NCI-H1694 (cell line): ENCODE data around the gene NCAM2.

Source experiments
- DNase-seq: peaks from one replicate; lab custom pipeline; 2025; lab: John Stamatoyannopoulos, UW

Gene NCAM2

DNA sequence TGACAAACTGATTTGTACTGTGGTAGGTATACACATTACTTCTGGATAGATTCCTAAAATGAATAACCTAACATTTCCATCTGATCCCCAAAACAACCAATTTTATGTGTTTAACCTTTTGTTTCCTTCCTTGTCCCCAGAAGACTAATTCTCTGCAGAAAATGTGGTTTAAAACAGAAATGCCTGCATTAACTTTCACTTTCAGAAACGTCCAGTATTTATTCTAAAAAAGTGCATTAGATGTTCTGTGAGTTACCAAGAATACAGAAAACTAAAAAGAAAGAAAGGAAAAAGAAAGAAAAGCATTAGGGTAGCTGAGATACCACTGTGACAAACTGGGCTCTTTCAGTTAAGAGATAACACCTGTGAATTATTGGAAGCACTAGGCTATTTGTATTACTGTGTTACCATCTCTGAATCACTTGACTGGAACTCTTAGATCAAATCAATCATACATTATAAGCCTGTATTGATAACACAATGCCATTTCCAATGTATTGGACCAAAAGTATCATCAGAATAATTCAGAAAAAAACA is 177.7 kb downstream of the NCAM2 start:
- DNase-seq: no peak

DNA sequence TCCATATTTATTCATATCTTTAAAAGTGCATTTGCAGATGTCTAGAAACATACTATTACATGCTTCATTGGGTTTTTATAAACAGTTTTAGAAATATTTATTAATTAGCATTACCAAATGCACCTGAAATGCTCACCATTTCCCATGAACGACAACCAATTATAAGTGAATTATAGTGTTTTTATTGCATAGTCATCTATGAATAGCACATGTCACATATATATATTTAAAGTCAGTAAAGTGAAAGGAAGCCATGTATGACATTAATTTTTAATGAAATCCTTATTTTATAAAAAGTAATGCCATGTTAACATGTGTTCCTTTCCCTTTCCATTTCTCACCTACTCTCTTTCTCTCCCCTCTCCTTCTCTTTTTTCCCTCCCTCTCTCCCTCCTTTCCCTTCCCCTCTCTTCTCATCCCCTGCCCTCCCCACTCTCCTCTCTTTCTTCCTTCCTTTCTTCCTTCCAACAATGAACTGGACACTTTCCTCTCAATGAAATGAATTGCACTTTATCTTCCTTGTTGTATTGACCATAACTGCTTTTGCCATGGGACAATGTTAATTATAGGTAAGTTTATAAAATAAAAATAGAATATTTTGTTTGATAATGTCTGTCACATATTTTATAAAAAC is 179.3 kb downstream of the NCAM2 start:
- DNase-seq: no peak

DNA sequence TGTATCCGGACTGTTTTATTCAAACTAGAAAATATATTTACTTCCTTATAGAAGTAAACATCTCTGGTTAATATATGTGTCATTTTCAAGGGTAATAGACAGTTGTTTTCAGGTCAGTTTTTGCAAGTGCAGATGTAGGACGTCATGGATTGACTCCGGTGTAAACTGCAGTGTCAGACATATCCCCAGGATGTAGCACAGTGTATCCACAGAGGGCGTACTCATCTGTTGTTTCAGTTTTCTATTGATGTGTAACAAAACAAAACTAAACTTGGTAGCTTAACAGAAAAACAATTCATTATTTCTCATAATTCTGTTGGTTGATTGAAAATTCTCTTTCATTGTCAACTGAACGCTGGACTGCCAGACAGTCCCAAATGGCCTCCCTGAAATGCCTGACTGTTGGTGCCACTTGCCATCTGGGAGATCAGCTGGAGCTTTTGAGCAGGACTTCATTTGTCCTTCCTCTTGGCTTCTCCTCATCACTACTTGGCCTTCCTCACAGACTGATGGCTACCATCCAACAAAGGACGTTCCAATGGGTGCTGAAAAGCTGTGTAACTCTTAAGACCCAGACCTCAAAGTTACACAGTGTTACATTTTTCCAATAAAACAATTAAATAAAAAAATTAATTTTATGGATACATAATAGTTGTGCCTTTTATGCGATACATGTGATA is 181.6 kb downstream of the NCAM2 start:
- no peak for DNase-seq

GRCh38 chr21:21182401-21183010 is 184.3 kb downstream of the NCAM2 start:
- DNase-seq: no peak

DNA sequence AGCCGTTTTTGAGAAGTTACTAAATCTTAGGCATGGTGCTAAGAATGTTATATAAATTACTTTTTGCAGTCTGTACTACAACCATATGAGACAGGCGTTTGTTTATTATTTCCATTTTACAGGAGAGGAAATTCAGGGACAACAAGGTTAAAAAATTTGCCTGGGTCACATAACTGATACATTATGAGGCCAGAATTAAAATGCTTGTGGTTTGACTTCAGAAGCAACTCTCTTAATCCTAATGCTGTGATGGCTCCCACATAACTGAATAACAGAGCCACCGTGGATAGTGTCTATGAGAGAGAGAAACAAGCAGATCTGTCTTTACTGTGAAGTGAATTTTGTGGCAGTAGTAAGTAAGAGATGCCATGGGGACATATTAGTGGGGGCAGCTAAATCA is 184.9 kb downstream of the NCAM2 start:
- DNase-seq: no peak

GRCh38 chr21:21184771-21185528 is 186.7 kb downstream of the NCAM2 start:
- no peak for DNase-seq

- no peak for DNase-seq
These were observed 189.4 kb downstream of the NCAM2 start for GRCh38 chr21:21187579-21187978.

DNA sequence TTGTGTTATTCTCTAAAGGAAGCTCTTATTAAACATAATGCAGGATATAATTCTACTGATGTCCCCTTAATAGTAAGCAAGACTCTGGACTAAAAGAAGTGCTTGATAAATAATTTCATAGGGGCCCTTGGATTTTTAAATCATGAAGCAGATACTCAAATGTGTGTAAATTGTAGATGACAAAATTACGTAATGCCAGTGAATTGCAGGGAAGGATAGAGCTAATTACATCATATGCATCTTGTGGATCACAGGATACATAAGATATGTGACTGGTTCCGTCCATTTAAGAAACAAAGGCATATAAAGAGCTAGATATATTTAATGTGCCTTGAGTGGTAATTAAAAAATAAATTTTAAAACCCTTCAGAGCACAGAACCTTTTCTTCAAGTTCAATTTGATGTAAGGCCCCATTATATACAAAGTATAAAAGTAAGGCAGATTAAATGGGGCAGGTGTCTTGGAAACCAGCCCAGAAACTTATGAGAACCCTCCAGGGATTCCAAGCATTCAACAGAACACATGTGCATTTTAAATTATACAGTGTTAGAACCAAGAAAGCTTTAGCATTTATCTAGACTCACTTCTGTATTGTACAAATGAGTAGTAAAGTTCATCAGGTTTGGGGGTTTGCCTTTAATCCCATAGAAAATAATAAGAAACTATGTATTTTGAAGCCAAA is 190.4 kb downstream of the NCAM2 start:
- DNase-seq: no peak

- no peak for DNase-seq
These were observed 197.3 kb downstream of the NCAM2 start for GRCh38 chr21:21195417-21195943.

GRCh38 chr21:21196087-21196486 is 197.9 kb downstream of the NCAM2 start:
- DNase-seq: no peak

DNA sequence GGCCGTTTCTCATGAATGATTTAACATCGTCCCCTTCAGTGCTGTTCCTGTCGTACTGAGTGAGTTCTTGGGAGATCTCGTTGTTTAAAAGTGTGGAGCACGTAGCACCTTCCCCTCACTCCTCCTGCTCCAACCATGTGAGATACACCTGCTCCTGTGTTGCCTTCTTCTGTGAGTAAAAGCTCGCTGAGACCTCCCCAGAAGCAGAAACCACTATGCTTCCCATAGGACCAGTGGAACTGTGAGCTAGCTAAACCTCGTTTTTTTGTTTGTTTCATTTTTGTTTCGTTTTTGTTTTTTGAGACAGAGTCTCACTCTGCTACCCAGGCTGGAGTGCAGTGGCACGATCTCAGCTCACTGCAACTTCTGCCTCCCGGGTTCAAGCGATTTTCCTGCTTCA is 198.6 kb downstream of the NCAM2 start:
- no peak for DNase-seq

GRCh38 chr21:21199342-21200102 is 201.3 kb downstream of the NCAM2 start:
- no peak for DNase-seq

DNA sequence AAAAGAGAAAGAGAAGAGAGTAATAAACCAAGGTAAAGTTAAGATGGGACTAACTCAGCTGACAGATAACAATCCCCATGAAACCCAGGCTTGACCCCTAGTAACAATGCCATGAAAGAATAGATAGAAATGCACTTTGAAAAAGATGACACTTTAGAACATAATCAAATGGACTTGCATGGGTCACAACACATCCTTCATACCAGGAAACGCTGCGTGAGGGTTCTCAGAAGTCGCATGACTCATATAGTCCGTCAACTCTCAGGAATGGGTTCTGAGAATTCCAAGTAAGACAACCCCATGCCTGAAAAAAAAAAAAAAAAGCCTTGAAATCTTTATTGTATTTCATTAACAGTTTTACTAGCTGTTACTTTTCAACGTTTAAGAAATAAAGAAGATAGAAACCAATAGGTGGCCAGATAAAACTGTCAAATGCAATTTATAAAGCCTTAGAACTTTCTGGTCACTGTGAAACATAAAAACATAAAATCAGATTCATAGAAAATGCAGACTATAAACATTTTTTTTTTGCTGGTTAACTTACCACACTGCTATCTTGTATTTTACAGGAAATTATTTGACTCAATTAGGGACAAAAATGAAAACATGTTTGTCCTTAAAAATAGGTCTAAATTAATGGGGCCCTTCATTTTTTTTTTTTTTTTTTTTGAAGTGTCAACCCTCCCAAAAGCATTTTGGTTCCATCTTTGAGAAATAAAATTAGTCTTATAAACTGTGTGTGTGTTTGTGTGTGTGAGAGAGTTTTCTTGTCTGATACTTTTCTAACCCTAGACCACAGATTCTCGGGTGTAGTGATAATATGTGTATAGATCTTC is 202.1 kb downstream of the NCAM2 start:
- no peak for DNase-seq

DNA sequence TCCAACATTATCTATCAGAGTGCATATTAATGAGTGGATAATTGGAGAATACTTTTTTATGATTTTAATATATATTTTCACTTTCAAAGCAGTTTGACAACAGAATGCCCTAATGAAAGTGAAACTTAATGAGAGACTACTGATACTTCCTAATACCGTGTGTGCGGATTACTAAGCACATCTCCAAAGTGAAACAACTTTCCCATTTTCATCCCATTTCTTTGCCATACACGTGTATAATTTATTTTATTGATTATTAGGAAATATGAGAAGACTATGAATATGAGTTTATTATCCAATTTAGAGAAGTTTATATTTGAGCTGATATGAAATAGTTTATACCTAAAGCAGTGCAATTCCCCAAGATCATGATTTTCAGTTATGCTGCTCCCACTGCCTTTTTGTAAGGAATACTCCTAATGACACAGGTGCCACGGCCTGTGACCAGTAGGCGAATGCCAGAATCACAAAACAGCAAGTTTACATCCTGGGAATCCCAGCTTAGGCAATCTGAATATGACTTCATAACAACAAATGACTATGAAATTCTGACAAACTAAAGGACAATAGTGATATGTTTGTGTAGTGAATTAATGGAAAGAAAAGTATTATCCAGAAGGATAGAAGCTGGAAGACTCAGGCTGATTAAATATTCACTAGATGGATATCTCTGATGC is 202.9 kb downstream of the NCAM2 start:
- no peak for DNase-seq

- DNase-seq: no peak
These were observed 205.7 kb downstream of the NCAM2 start for GRCh38 chr21:21203822-21204339.

DNA sequence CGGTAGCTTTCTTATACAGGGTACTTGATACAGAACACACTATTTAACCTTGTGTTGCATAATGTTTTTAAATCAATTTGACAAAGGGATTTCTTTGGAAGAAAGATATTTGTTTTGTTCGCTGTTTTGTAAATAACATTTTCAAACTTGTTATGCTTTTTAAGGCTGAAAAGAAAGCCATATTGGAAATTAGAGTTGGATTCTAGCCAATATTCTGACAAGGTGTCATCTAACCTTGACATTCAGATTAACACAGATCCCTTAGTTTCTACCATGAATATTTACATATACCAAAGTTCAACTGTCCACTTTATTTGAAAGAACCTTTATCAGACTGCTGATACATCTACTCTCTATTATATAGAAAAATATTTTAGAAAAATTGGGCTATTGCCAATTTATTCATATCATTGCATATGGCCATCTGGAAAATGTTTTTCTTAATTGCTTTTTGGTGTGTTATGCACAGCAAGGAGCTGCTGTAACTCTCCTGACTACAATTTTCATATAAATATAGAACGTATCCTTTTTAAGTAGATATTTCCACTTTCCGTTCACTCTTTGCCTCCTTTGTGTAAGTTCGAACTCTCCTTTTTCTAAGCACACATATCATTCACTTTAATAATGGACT is 206.3 kb downstream of the NCAM2 start:
- DNase-seq: no peak

GRCh38 chr21:21205604-21206003 is 207.4 kb downstream of the NCAM2 start:
- DNase-seq: no peak

DNA sequence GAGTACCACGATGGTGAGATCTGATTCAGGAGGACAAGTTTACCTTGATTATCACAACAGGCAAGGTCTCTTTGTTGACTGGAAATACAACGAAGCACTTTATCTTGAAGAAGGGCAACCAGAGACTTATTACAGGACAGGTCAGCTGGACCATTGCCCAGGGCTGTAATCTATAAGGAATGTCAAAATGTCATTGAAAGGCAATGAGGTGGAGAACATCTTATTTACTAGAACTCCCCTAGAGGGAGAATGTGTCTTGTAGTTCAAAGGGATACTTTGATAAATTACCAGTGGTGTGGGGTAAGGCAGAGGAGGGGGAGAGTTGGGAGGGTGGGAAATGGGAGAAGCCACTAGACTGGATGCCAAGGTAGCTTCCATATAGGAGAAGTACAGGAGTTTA is 212.3 kb downstream of the NCAM2 start:
- DNase-seq: no peak

- no peak for DNase-seq
These were observed 215.1 kb downstream of the NCAM2 start for GRCh38 chr21:21213297-21213696.
